GM21786 (cell line): ENCODE data around the gene DGKQ.
A peak's percentile ranks its signal among the peaks of the same experiment; 100 is the strongest.

Experiments
- ATAC-seq: cut with Tn5 transposase; IDR thresholded peaks from one replicate; pipeline ENCODE4 v1.9.1; 2021; ENCODE audit not compliant: unreplicated experiment

DGKQ gene

DNA sequence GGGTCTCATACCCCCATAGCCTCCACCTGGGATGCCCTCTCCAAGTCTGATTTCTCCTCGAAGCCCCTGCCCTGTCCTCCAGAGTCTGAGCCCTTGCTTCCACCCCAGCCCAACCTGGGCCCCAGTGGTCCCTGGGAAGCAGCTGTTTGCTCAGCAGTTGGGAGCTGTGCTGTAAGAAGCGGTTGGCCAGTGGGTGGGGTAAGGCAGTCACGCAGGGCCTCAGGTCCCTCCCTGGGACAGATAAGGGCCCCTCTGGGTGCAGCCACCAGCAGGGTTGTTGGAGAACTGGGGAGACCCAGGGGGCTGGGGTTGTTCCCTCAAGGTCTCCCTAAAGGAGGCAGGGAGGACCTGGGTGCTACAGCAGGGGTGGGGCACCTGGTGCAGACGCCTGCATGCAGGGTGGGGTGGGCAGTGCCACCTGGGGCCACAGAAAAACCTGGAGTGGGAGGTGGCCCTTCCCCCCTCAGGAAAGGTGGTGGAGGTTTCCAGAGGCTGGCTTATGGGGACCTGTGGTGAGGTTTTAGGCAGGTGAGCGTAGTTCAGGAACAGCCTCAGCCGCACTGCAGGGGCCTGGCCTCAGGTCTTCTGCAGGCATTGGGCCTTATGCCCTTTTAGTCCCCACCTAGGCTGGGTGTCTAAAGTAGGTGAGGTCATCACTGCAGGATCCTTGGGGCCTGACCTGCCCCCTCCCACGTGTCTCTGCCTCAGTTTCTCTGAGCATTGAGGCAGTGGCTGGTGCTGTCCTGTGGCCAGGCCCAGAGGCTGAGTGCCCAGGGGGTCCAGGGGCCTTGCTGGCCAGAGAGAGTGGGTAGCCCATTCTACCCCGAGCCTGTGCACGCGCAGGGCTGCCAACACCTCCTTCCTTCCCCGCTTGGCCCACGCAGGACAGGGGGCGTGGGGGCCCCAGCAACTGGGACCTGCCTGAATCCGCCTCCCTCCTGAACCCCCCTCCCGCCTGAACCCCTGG, 22.9 kb upstream of the DGKQ start:
- ATAC-seq: no peak

DNA sequence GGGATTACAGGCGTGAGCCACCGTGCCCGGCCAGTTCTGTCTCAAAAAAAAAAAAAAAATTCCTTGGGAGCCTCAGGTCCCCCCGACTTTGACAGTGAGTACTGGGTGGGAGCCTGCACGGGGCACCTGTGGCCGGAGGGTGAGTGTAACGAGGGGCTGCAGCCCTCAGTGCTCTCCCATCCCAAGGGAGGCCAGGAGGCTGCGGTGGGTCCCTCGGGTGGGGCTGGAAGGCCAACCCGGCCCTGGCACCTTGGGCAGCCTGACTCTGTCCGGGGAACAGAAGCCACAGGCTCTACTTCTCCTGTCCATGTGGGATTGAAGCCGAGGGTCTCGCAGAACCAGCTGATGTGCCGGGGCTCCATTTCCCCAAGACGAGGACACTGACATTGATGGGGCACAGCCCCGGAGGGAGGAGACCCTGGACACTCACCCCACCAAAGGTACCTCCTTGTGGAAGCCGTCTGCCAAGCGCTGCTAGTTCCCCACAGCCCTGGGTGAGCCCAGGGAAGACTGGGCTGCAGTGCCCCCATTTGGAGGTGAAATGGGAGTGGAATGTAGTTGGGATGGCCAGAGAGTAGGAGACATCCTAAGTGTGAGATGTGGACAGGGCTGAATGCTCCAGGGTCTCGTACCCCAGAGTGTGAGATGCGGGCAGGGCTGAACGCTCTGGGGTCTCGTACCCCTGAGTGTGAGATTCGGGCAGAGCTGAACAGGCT, 22.1 kb upstream of the DGKQ start:
- ATAC-seq: no peak

DNA sequence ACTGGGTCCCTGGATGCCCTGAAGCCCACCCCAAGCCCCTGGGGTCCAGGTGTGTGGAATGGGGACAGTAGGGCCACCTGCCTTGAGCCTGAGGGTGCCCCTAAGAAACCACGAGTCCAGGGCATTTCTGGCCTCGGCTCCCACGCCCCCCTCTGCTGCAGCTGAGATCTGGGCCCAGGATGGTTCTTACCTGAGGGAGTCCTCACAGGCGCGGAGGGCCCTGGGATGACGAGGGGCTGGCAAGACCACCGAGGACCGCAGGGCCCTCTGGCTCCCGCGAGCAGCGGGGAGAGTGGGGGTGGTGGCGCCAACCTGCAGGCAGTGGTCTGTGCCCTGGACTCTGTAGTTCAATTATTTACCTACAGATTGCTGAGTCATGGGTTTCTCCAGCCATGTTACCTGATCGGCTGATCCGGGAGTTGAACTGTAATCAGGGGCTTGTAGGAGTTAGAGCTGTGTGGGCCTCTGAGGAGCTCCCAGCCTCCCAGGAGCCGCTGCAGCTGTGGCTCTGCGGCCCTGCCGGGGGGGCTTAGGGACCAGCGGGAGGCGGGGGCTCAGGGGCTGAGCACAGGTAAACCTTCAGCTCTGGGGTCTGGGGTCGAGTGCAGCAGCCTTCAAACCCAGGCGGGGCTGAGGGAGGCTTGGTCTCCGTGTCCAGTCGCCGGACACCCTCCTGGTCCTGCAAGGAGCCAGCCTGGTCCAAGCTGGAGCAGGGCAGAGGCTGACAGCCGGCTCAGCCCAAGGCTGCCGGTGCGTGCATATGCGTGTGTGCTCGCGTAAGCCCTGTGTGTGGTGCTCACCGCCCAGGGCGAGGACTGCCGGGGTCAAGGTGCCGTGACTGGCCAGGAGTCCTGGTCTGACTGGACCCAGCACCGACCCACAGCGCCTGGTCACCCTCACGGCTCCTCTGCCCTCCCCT, 20.0 kb upstream of the DGKQ start, which contains the start of gene SLC26A1:
SLC26A1 (minus strand) TSS at position 294 of the 919 bp plus-strand sequence. CDS start 1,701 bp downstream, outside the sequence.
- ATAC-seq: no peak

DNA sequence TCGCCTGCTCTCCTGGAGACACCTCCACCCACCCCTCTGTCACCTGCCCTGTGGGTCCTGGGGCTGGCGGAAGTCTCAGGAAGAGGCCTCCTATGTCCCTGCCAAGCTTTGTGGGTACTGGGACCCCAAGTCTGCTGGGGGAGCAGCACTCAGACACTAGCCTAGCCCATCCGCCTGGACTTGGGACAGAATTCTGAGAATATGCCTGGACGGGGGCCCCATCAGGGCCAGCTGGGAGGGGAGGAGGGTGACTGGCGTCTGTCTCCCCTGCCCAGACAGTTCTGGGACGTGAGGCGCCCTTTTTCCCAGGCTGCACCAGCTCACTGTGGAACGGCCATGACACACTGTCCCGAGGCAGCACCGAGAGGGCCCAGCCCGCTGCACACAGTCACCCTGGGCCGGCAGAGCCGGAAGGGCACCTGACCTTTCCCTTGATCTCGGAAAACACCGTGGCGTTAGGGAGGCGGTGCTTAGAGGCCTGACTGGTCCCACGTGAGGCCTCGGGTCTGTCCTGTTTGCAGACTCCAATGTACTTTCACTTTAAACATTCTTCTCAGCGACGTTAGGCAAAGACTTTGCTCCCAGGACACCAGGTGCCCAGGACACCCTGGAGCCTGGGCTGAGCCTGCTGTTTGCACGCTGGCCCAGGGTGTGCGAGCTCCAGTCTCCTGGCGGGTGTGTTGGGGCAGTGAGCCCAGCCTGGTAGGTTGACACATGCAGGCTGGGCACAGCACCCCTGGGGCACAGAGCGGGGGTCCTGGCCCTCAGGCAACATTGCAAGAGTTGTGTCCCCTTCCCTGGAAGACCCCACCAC, 19.1 kb upstream of the DGKQ start:
- ATAC-seq: no peak

DNA sequence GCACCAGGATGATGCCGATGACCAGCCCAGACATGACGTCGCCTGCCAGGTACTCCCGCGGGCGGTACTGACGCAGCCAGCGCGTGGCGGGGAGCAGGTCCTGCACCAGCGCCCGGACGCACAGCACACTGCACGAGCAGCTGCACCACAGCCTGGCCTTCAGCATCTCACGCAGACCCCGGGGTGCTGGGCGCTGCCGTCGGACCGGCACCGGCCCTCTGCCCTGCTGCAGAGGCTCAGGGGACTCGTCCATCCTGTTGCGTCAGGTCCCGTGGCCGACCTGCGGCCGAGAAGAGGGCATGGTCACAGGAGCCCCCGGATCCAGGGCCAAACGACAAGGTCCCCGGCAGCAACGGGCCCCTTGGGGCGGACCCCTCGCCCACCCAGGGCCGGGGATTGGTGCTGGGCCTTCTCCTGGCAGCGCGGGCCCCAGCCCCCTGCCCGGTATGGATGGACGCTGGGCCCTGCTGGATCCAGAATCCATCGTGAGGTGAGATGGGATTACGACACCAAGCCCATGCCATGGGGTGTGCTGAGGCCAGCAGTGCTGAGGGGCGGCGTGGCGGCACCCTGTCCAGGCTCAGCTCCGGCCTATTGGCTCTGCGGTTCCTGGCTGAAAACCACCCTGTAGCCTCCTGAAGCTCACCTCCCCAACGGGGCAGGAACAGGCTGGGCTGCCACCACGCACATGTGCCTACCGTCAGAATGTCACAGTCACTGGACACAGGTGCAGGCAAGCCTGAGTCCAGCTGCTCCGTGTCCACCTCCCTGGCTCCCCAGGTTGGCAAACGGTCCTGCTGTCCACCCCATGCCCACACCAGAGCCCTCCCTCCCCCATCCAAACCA, 18.3 kb upstream of the DGKQ start:
- ATAC-seq: no peak

DNA sequence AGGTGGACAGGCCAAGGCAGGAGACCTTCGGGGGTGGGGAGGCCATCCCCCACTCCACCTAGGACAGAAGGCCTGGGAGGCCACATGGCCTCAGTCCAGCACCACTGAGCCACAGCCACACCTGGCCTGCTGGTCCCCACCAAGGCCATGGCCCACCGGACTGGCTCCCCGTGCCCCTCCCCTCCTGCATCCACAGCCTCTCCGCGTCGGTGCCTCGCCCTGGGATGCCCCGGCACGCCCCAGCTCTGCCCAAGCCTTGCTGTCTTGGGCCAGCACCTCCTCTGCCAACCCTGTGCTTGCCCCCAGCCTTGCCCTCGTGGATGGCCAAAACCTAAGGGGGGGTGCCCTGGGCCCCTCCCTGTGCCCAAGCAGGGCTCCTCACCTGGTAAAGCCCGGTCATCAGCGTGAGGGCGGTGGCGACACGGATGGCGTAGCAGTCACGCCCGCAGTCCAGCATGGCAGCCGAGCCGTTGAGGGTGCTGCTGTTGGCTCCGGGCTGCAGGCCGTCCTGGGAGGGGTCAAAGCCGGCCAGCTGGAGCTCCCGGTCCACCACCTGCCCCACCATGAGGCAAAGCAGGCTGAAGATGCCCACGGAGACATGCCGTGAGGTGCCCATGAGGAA, 17.5 kb upstream of the DGKQ start:
- ATAC-seq: no peak

DNA sequence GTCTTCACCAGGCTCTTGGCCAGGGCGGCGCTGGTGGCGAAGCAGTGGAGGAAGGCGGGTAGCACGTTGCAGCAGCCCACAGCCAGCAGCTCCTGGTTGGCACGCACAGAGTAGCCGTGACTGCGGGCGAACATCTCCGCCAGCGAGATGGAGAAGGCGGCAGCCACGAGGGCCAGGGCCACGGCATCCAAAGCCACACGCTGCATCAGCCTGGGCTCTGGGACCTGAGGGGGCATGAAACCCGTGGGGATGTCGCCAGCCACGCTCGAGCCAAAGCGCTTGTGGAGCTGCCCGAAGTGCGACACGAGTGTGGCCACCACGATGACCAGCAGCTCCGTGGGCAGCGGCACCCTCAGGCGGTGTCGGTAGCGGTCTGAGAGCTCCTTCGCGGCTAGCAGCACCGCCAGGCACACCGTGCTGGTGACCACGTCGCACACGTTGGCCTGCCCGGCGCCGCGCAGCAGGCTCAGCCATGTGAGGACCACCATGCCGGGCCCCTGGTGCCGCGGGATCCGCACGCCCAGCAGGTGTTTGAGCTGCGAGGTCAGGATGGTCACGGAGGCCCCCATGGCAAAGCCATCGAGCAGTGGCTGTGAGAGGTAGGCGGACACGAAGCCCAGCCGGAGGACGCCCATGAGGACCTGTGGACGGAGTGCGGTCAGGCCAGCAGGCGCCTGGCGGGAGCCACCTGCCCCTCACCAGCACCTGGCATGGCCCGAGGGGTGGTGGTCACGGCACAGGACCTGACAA, 16.5 kb upstream of the DGKQ start:
- no peak for ATAC-seq

DNA sequence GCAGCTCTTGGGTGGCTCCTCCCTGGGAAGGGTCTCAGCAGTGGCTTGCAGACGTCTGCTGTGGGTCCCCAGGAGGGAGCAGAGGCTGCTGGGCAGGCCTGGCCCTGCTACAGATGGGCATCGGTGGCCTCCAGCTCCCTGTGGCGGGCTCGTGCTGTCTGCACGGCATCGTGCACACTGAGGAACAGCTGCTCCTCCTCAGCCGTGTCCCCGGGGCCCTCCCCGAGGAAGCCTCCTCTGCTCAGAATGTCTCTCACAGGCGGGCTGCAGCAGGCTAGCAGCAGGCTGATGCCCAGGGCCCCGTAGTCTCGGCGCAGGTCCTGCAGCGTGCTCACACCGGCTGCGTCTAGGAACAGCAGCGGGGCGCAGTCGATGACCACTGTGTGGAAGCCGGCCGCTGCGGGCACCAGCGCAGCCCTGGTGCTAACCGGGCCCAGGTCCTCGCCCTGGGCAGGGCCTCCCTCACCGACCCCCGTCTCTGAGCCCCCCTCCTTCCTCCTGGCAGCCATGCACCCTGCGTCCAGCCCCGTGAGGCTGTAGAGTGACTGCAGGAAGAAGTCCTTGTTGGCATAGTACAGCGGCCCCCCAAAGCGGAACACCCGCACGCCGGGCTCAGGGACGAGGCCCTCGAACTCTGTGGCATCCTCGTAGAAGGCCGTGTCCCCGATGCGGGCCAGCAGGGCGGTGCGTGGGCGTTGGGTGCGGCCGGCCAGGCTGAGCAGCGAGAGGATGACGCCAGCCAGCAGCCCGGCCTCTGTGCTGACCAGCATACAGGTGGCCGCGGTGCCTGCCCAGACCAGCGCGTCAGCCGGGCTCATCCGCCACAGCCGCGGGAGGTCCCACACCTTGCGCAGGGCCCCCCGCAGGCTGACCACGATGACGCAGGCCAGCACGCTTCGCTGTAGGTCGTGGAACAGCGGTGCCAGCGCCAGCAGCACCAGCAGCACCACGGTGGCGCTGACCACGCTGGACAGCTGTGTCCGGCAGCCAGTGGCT, 15.7 kb upstream of the DGKQ start:
- ATAC-seq: no peak

GRCh38 chr4:987624-988513, 14.5 kb upstream of the DGKQ start:
- ATAC-seq: no peak

DNA sequence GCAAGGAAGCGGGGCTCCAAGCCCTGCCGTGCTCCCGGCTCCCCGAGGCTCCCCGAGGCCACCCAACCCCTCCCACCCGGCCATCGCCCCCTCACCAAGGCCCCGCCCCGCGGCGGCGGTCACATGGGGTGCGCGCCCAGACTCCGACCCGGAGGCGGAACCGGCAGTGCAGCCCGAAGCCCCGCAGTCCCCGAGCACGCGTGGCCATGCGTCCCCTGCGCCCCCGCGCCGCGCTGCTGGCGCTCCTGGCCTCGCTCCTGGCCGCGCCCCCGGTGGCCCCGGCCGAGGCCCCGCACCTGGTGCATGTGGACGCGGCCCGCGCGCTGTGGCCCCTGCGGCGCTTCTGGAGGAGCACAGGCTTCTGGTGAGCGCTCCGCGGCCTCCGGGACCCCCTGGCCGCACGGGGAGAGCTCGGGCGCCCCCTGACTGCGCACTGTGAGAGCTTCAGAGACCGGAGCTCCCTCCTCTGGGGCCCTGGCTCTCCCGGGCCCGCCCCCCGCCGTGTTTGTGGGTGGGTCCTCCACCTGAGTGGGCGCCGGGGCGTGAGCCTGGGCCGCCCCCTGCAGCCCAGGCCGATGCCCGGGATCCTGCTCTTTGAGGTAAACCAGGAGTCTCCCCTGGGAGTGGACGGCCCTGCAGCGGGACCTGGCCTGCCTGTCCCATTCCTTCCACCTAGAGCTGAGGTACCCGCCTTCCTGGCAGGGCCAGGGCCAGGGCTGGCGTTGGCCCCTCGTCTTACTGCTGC, 13.7 kb upstream of the DGKQ start, which contains the start of gene IDUA:
IDUA (plus strand) TSS at position 166 of the 745 bp plus-strand sequence; CDS start at position 207, 41 bp downstream.
- peak; percentile 80 for ATAC-seq

DNA sequence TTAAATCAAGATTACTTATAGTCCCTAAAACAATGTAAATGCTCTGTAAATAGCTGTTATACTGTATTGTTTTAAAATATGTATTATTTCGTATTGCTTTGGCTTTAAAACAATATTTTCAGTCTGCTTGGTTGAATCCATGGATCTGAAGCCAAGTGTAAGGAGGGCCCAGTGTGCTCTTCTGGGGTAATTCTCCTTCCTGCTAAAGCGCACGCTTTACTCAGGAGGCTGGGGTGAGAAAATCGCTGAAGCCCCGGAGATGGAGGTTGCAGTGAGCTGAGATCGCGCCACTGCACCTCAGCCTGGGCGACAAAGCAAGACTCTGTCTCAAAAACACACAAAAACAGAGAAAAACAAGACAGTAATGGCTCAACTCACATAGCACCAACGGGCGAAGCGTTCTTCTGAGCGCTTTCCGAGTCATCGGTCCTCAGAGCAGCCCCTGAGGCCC, 13.1 kb upstream of the DGKQ start:
- no peak for ATAC-seq

GRCh38 chr4:985123-985830, 11.9 kb upstream of the DGKQ start:
- ATAC-seq: no peak

GRCh38 chr4:984336-985054, 11.1 kb upstream of the DGKQ start:
- ATAC-seq: no peak

GRCh38 chr4:982814-983213, 9.4 kb upstream of the DGKQ start:
- ATAC-seq: no peak
